DMS 273 (cell line): Measurements from ENCODE around the gene ILKAP.
A peak's percentile ranks its signal among the peaks of the same experiment; 100 is the strongest.

Experiments used
- DNase-seq: peaks from one replicate; lab custom pipeline; 2025; ENCODE audit not compliant: unreplicated experiment; lab: John Stamatoyannopoulos, UW

Gene ILKAP

DNA sequence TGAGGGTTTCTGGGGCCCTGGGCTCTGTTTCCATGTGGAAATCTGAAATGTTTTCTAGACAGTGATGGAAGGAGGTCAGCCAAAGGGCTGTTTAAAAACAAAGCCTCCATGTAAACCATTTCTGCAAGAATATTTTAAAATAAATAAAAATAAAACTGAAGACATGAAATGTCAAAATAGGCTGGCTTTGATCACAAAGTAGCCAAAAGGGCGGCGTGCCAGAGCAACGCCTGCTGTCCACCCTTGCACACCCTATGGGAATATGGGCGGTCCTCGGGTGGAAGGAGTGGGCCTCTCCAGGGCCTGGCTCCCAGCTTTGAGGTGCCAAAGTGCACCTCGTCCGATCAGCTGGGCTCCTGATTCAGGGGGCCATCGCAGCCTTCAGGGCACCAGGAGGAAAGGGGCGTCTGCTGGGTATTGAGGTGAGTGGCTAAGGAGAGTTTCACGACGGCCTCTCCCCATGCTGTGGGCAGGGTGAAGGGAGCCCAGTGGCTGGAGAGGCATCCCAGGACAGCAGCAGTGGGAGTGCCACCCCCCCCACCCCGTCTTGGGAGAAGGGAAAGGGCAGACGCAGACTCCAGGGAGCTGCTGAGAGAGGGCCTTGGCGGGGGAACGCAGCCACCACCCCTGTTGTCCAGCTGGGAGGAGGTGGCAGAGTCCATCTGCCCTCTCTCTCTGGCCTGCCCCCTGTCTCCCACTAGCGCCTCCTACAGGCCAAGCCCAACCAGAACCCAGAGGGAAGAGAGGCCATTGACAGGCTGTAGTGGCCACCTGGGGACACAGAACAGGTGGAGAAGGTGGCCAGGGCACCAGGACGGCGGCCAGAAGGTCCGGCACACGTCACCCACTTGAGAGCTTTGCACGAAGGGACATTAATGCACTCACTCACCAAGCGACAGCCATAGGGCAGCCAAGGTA is 50.5 kb downstream of the ILKAP start:
- no peak for DNase-seq

DNA sequence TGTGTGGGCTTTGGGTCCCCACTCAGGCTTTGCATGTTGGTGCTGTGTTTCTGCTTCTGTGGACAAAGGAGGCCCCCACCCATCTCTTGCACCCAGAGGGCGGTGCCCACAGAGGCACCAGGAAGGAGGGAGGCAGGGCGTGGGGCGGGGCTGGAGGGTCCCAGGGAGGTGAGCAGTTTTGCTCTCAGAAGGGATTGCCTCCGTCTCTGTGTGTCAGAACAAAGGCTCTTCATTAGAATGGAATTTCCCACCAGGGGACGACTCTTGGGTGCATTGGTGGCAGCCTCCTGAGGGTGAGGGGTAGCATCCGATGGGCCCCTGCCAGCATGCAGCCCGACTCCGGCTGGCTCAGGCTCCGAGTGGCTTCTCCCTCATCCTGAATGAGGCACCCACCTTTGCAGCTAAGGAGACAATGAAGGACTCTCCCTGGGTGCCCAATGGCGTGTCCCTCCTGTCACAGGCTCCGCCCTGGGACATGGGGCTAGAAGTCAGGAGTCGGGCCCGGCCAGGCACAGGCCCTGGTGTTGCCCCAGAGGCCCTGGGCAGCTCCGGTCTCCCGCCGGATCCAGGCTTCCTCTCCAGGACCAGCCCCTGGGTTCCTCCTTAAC is 51.8 kb downstream of the ILKAP start:
- DNase-seq: no peak

DNA sequence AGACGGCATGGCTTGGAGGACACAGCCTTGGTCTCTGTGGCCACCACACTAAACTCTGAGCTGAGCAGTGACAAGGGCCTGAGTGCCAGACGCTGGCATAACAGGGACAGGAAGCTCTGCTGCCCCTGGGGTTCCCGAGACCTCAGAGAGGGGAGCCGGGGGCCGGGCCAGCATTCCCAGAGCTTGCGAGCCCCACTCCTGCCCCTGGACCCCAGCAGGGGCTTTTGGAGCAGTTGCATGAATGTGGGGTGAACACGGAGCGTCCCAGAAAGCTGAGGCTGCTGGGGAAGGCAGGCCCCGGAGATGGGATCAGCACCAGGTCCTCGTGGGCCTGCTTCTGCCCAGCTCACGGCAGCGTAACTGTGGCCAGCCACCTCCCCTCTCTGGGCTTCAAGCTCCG is 52.3 kb downstream of the ILKAP start:
- no peak for DNase-seq

DNA sequence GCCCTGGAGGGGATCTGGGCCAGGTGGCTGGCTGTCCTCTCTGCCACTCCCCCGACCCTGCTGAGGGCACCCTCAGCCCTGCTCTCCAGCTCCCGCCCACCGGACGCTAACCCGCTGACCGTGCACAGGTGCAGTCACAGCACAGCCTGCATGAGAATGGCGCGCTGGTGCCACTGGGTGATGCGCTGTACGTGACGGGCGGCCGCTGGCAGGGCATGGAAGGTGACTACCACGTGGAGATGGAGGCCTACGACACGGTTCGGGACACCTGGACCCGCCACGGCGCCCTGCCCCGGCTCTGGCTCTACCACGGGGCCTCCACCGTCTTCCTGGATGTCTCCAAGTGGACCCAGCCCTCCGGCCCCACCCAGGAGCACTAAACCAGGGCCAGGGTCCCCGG is 52.8 kb downstream of the ILKAP start:
- DNase-seq: no peak

DNA sequence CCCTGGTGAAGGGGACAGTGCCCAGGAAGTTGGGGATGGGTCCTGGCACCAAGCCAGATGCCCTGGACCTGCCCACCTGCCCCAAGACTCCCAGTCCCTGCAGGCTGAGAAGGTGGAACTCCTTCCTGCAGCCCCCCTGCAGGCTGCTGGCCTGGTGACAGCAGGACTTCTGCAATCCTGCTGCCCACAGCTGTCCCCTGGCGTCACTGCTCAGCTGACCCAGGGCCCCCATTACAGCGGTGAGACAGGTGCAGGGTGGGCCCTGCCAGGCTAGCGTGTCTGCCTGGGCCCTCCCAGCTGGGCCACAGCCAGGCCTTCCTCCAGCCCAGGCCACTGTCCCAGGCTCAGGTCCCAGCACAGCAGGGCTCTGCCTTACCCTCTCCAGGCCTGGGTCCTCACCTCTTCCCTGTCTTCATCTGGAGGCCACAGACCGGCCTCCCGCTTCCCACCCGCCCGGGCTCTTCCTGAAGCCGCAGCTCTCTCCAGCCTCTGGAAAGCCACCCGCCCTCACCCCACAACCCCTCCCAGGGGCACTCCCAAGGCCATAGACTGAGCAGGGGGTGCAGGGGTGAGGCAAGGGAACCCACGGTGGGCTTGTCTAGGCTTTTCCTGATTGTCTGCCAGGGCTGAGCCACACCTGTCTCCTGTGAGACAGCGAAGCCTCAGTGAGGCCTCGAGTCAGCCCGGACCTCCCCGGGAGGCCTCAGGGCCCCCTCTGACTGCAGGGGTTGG is 53.5 kb downstream of the ILKAP start:
- no peak for DNase-seq

DNA sequence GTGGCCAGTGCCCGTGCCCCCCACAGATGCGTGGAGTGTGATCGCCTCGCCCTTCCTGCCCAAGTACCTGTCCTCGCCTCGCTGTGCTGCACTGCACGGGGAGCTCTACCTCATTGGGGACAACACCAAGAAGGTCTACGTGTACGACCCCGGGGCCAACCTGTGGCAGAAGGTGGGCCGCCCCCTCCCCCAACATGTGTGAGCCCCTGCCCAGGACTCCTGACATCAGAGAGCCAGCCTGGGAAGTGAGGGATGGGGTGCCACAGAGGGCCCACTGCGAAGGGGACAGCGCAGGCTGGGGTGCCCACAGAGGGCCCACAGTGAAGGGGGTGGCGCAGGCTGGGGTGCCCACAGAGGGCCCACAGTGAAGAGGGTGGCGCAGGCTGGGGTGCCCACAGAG is 54.5 kb downstream of the ILKAP start:
- no peak for DNase-seq

DNA sequence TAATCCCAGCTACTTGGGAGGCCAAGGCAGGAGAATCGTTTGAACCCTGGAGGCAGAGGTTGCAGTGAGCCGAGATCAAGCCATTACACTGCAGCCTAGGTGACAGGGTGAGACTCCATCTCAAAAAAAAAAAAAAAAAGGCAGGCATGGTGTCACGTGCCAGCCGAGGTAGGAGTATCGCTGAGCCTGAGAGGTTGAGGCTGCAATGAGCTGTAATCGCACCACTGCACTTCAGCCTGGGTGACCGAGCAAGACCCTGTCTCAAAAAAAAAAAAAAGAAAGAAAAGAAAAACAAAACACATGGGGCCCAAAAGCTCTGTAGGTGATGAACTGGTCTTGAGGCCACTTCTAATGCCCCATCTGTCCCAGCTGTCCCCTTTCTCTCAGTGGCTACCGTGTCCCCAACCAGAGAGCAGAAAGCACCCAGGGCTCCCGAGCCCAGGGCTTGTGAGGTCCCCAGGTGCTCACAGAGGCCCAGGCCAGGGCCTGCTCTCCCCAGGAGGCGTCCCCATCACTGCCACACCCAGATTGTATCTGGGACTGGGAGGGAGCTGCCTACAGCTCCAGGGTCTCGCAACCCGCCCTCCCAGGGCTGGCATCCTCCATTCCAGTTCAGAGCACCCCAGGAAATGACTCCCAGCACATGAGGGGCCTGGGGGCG is 56.5 kb downstream of the ILKAP start:
- DNase-seq: no peak

DNA sequence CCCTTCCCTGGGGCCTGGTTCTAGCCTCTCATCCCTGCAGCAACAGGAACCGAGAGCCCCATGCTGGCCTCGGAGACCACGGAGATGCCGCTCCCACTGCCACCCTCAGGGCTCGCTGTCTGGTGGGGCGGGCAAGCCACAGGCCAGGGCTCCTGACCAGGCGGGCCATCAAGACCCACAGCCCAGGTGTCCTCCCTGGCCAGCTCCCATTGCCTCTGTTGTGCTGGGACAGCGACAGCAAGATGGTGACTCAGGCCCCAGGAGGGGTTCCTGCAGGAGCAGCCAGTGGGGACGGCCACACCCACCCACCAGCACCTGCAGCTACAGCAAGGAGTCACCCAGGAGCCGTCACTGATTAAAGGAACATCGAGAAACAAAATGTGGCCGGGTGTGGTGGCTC is 57.6 kb downstream of the ILKAP start:
- DNase-seq: no peak

DNA sequence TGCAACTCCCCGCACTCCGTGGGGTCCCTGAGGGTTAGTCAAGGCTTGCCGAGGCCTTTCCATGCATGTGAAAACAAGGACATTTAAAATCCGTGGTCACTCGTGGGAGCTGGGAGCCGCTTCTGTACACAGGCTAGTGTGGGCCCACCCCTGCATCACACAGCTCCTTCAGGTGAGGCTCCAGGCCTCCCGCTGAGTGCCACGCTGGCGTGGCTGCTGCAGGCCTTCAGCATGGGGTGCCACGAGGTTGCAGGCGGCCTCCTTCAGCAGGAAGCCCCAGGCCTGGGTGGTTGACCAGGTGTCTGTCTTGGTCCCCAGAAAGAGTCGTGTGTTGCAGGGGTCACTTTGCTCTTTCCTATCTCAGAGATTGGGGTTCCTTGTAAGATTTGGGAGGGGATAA is 58.4 kb downstream of the ILKAP start:
- DNase-seq: no peak

DNA sequence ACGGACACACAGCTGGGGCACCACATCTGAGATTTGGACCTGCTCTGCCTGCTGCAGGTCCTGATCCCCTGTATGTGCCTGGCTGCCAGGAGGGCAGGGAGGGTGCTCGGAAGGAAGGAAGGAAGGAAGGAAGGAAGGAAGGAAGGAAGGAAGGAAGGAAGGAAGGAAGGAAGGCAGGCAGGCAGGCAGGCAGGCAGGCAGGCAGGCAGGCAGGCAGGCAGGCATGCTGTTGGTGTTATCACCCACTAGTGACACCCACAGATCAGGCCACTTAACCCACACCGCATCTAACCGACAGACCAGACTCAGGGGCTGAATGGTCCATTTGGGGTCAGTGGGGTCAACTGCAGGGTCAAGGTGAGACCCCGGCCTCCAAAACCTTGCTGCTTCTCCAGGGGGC is 59.2 kb downstream of the ILKAP start:
- no peak for DNase-seq

DNA sequence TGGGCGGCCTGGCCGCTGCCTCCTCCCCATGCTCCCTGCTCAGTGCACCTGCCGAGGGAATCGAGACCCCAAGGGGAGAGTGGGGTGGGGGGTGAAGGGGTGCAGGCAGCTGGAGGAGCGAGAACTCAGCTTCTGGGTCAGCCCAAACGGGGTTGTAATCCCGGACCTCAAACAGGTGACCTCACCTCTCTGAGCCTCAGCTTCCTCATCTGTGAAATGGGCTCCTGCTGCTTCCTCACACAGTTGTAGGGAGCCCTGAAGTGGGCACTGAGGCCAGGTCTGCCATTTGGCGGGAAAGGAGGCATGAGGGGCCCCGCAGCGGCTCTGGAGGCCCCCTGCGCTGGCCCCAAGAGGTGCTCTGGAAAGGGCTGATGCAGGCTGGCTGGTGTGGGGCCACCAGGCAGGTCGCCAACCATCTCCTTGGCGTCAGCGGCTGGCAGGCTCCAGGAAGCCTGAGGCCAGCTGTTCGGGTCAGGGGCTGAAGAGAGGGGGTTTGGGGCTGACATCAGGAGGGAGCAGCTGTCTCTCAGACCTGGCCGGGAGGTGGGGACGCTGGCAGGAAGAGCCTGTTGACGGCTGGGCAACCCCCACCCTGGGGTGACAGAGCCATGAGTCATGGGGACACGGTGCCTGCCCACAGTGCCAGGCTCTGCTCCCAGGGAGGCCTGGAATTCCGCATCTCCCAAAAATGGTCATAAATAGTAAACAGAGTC is 60.1 kb downstream of the ILKAP start:
- peak; percentile 89 for DNase-seq

DNA sequence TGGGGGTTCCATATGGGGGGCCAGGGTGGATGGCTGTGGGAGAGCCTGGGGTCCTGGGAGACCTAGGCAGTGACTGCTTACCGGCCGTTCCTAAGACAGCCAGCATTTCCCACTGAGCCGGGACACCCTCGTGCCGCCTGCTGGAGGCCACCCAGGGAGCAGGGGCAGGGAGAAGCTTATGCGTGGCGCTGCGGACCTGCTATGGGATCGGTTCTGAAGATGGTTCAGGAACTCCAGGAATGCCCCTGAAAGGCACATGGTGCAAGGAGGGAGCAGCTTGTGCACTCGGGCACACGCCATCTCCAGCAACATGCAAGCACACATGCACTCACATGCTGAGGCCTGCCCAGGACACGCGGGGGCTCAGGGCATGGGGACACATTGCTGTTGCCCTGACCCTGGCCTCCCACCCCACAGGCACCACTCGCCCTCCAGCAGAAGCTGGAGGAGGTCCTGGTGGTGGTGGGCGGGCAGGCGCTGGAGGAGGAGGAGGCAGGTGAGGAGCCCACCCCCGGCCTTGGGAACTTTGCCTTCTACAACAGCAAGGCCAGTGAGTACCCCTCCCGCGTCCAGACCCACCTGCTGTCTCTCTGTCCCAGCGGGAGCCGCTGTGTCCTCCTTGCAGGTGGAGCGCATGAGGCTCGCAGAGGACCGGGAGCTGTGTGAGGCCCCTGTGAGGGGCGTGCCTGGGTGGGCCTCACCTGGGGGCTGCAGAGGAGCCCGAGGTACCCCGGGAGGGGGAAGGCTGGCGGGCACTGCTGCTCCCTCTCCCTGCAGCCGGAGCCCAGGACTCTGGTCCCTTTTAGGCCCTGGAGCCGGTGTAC is 60.9 kb downstream of the ILKAP start:
- DNase-seq: peak; percentile 29

DNA sequence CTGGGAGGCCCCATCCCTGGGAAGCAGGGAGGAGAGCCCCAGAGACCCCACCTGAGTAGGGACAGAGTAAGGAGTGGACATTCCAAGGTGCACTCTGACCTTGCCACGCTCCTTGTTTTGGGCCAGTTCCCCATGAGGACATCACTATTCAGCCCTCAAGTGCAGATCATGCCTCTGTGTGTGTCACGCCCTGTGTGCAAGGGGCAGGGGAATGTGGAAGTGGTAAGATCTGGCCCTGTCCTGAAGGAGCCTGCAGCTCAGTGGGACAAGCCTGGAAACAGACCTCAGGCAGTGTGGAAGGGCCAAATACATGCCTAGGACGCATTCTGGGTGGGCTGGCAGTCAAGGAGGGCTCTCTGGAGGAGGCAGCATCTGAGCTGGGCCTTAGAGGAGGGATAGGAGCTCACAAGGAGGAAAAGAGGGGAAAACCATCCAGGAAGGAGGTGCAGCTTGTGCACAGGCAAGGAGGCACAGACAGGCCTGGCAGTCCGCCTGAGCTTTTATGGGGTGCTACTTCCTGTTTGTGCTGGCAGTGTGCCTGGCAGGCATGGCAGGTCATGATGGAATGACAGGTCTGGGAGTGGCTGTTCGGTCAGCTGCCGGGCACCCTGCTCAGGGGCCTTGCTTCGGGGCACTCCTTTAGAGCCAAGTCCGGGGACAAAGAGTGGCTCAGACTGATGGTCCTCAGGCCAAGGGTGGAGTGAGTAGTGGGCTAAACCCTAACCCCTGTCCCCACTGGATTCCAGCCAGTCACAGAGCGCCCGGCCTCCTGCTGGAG is 61.8 kb downstream of the ILKAP start:
- DNase-seq: peak; percentile 35

DNA sequence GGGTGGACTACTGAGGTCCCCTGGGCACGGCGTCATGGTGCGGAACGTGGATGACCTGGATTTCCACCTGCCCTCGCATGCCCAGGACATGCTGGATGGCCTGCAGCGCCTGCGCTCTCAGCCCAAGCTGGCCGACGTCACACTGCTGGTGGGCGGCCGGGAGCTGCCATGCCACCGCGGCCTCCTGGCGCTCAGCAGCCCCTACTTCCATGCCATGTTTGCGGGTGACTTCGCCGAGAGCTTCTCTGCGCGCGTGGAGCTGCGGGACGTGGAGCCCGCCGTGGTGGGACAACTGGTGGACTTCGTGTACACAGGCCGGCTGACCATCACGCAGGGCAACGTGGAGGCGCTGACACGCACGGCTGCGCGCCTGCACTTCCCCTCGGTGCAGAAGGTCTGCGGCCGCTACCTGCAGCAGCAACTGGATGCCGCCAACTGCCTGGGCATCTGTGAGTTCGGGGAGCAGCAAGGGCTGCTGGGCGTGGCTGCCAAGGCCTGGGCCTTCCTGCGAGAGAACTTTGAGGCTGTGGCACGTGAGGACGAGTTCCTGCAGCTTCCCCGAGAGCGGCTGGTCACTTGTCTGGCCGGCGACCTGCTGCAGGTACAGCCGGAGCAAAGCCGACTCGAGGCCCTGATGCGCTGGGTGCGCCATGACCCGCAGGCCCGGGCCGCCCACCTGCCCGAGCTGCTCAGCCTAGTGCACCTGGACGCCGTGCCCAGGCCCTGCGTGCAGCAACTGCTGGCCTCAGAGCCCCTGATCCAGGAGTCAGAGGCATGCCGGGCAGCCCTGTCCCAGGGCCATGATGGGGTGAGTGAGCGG is 62.6 kb downstream of the ILKAP start:
- DNase-seq: no peak

DNA sequence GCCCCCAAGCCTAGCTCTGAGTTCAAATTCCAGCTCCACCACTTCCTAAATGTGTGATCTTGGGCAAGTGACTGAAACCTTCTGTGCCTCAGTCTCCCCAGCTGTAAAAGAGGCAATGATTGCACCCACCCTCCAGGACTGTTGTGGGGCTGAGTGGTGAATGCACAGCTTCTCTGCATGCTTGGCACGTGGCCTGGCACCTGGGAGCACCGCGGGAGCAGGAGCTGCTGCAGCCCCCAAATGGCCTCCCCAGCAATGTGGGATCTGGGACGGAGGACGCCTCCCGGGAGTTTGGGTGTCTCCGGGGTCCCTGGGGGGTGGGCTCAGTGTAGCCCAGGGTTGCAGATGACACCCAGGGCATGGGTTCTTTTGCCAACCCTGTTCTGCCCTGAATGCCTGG is 63.5 kb downstream of the ILKAP start:
- DNase-seq: no peak

DNA sequence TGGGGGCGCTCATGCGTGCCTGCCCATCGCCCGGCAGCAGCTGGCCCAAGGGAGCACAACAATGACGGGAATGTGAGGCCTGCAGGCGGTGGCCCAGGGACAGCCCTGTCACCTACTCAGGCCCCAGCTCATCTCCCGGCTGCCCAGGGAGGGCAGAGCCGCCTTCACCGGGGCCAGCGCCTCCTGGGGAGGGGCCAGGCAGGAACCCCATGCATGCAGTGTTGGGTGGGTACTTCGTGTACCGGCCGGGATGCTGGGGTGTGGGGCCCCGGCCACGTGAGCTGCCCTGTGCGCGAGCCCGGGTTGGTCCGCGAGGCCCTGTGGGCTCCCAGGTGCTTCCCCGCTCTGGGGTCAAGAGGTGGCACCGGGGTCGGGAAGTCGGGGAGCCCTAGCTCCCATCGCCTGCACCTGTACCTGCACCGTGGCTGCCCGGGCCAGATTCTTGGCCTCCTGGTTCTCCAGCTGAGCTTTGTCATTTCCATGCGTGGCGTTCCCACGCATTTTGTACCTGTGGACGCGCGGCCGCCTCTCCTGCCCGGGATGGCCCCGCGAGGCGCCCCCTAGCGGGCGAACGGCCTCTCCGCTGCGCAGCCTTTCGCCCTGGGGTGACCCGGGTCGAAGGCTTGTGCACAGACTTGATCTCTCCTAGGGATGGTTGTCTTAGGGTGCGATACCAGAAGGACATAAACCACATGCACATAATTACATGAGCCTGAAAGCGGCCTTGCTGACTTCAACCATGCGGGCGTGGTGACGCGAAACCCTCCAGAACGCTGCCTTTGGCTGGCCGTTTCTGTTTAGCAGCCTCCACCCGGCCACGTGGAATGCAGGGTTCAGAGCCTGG is 64.1 kb downstream of the ILKAP start:
- no peak for DNase-seq
